HG03520 (cell line): Measurements from ENCODE around the gene KRTAP6-2.

Experiments
- ATAC-seq: cut with Tn5 transposase; IDR thresholded peaks from one replicate; pipeline ENCODE4 v1.9.1; 2021; ENCODE audit warnings: mild to moderate bottlenecking, moderate library complexity; ENCODE audit not compliant: unreplicated experiment

Gene KRTAP6-2

GRCh38 chr21:30577766-30578165, 20.9 kb downstream of the KRTAP6-2 start:
- ATAC-seq: no peak

GRCh38 chr21:30567617-30568016, 31.1 kb downstream of the KRTAP6-2 start:
- ATAC-seq: no peak

GRCh38 chr21:30563630-30564029, 35.1 kb downstream of the KRTAP6-2 start:
- ATAC-seq: no peak

GRCh38 chr21:30563072-30563471, 35.6 kb downstream of the KRTAP6-2 start:
- no peak for ATAC-seq

GRCh38 chr21:30561957-30562356, 36.7 kb downstream of the KRTAP6-2 start:
- ATAC-seq: no peak

- no peak for ATAC-seq
Observed at GRCh38 chr21:30561264-30561895, 37.3 kb downstream of the KRTAP6-2 start, which contains the start of gene KRTAP19-7. TSS of gene KRTAP19-7 (minus strand) at chr21:30561314. CDS start at chr21:30561289, 25 bp downstream.

GRCh38 chr21:30555095-30555494, 43.6 kb downstream of the KRTAP6-2 start:
- ATAC-seq: no peak

GRCh38 chr21:30552782-30553181, 45.9 kb downstream of the KRTAP6-2 start:
- no peak for ATAC-seq
